T-cell (primary cell): ENCODE measurements around the gene CYP2W1. TPM values are rescaled to one million over a fixed set of nuclear protein-coding genes. Genes with fewer than 3 reads are reported as not detected.

ENCODE experiments used
- ATAC-seq, 4 experiments: fragments of 200-7000 bp in 3 of 4; fragments of 150-1000 bp in 1 of 4; cut with Tn5 transposase; replicated peaks in 1 of 4; 1 replicate in 3 of 4; 2 replicates in 1 of 4; pipeline ENCODE4 v1.10.0; 2021; ENCODE audit warnings: moderate library complexity in 3 of 4, mild to moderate bottlenecking in 2 of 4, moderate number of reproducible peaks in 1 of 4
- CTCF ChIA-PET, 2 donors: fragments of 300-600 bp; sonication (Branson Sonifier 250); formaldehyde crosslinking; loops; one replicate each; lab custom pipeline; 2022; ENCODE audit warnings: antibody characterized with exemption in 2 of 2; lab: Charles Lee
- POLR2A ChIA-PET, 2 donors: fragments of 300-600 bp; sonication (Branson Sonifier 250); formaldehyde crosslinking; loops; one replicate each; lab custom pipeline; 2022; ENCODE audit warnings: antibody characterized with exemption in 2 of 2; lab: Charles Lee
- DNase-seq, 35 experiments: peaks; one replicate each; pipeline versions ENCODE4 v3.0.0 to v3.0.0-alpha.2; 2013 to 2023
- H3K27ac ChIP-seq: one replicate; pipeline ENCODE4 v1.5.1; 2013; ENCODE audit warnings: low read length
- H3K27me3 ChIP-seq, 2 experiments: replicated peaks in 1 of 2; 1 replicate in 1 of 2; 2 replicates in 1 of 2; pipeline versions ENCODE4 v1.6.1 to v1.7.0; 2013; ENCODE audit warnings: low read length in 1 of 2, mixed read lengths in 1 of 2; ENCODE audit not compliant: control insufficient read depth in 2 of 2, insufficient read depth in 2 of 2; ENCODE audit errors: extremely low read depth in 1 of 2
- H3K36me3 ChIP-seq, 2 donors: 1 replicate in 1 of 2; 2 replicates in 1 of 2; pipeline versions ENCODE4 v1.6.1 to v1.7.0; 2013; ENCODE audit warnings: low read length in 1 of 2; ENCODE audit not compliant: control insufficient read depth in 2 of 2, insufficient read depth in 1 of 2; ENCODE audit errors: extremely low read depth in 1 of 2
- H3K4me1 ChIP-seq, 2 experiments: 1 replicate in 1 of 2; 2 replicates in 1 of 2; pipeline versions ENCODE4 v1.6.1 to v1.7.0; 2013; ENCODE audit warnings: low read length in 2 of 2, mixed read lengths in 1 of 2; ENCODE audit not compliant: insufficient read depth in 2 of 2, control insufficient read depth in 1 of 2; ENCODE audit errors: extremely low read depth in 1 of 2
- H3K4me3 ChIP-seq, 2 donors: 1 replicate in 1 of 2; 2 replicates in 1 of 2; pipeline versions ENCODE4 v1.5.1 to v1.7.0; 2013; ENCODE audit warnings: mild to moderate bottlenecking in 2 of 2, low read length in 1 of 2, moderate library complexity in 1 of 2; ENCODE audit not compliant: control insufficient read depth in 1 of 2; ENCODE audit errors: extremely low read depth in 1 of 2
- H3K9me3 ChIP-seq: 2 replicates; pipeline ENCODE4 v1.7.0; 2013
- H3K27ac Mint-ChIP-seq, 2 donors: one replicate each; pipeline ENCODE4 v1.8.0; 2020 to 2021; ENCODE audit warnings: mild to moderate bottlenecking in 2 of 2, mixed read lengths in 2 of 2
- H3K27me3 Mint-ChIP-seq, 2 donors: one replicate each; pipeline ENCODE4 v1.8.0; 2021 to 2022; ENCODE audit warnings: mixed read lengths in 2 of 2
- H3K36me3 Mint-ChIP-seq: one replicate; pipeline ENCODE4 v1.8.0; 2021; ENCODE audit warnings: mixed read lengths
- H3K4me1 Mint-ChIP-seq, 3 donors: one replicate each; pipeline ENCODE4 v1.8.0; 2020 to 2022; ENCODE audit warnings: mixed read lengths in 3 of 3, mild to moderate bottlenecking in 1 of 3
- H3K4me3 Mint-ChIP-seq, 3 donors: one replicate each; pipeline ENCODE4 v1.8.0; 2020 to 2022; ENCODE audit warnings: mild to moderate bottlenecking in 3 of 3, mixed read lengths in 3 of 3, moderate library complexity in 3 of 3
- H3K9me3 Mint-ChIP-seq, 3 donors: one replicate each; pipeline ENCODE4 v1.8.0; 2020 to 2022; ENCODE audit warnings: mixed read lengths in 3 of 3
- WGBS: methylation state at CpG from one replicate; pipeline ENCODE4 v1.1.5; 2013; ENCODE audit warnings: missing lambda C conversion rate; ENCODE audit not compliant: insufficient coverage; 5-methylcytosine and 5-hydroxymethylcytosine counted together
- total RNA-seq, 35 experiments: library from RNA in 6 of 35; stranded (reverse) in 6 of 35; fragments of 120-200 nt in 1 of 35; gene quantifications; one replicate each; pipeline versions ENCODE4 v1.2.1 to v1.2.4 and lab custom pipeline; 2013 to 2026

Gene CYP2W1
- total RNA-seq, 5 donors from 2014 or later (not counting 1 experiment from before 2014, with no cell fraction given): 0.19 TPM; not detected in 4

DNA sequence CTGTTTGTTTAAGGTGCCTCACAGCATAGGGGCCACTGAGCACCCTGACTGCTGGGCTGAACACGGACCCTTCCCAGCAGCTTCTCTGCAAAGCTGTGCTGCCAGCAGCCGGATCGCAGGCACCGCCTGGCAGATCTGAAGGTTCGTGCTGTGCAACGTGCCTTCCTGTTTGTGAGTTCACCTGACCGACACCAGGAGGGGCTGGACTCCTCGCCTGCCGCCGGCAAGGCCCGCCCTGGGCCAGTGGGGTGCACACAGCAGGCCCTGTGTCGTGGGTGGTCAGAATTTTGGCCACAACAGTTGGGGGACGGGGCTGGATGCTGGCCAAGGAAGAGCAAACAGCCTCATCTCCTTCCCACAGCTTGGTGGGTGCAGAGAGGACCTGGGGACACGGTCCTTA is 12.6 kb downstream of the CYP2W1 start:
- Histone ChIP-seq H3K9me3 (no peaks in the 10 kb centered on the region), H3K4me3 (no peak overlapping the region), H3K27ac (no peak overlapping the region), H3K4me1 (peaks cover 0 to 10% of the 10 kb centered on the region in 2 experiments), H3K27me3 (peaks cover 0 to 6% of the 10 kb centered on the region in 2 experiments), H3K36me3 (peaks cover 0 to 7% of the 10 kb centered on the region in 2 donors)
- Mint-ChIP-seq H3K4me1 (peaks cover 4 to 5% (median 4%) of the 10 kb centered on the region in 3 donors), H3K4me3 (no peak overlapping the region), H3K27me3 (no peaks in the 10 kb centered on the region), H3K36me3 (peaks cover 5% of the 10 kb centered on the region), H3K9me3 (no peaks in the 10 kb centered on the region), H3K27ac (no peak overlapping the region)
- ChIA-PET POLR2A (no interaction called here), CTCF (interaction anchor here (0.6 to 4.1 kb wide), 2 partner anchors 69 to 91 kb away, joined by 3 to 59 read pairs; no protein-coding TSS in a partner anchor)
- 94% methylated on average over 10 of the region's 14 CpGs for WGBS
- no peak for ATAC-seq
- no peak for DNase-seq

DNA sequence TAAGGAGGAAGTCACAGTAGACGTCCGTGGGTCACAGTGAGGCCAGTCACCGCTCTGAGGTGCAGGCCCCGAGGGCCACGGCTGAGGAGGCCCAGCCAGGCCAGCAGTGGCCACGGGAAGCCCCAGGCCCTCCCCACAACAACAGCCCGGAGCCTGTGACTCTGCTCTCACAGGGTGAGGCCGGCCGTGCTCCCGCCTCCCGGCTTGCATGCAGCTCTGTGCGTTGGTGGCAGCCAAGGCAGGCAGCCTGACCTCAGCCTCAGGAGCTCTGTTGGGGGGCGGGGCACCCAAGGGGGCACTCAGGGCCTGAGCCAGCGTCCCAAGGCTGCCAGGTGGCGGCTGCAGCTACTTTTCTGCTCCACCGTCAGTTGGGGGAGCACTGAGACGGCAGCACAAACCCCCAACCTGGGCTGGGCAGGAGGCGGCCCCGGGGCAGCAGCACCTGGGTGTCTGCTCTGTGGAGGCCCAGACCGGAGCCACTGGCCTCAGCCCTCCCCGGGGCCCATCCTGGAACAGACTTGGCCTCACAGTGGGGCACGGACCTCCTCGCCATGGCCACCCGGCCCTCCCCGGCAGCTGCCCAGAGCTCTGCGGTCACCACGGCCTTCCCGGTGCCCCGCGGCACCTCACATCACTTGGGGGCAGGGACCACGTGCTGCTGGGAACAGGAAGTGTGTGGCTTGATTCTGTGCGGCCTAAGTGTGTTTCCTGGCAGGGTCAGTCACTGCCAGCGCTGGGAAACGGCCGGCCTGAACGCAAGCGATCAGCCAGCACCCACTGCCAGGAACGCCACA is 13.3 kb downstream of the CYP2W1 start:
- no peaks in the 10 kb centered on the region for H3K9me3 Mint-ChIP-seq
- no peaks in the 10 kb centered on the region for H3K27me3 Mint-ChIP-seq
- no peak overlapping the region for H3K27ac ChIP-seq

DNA sequence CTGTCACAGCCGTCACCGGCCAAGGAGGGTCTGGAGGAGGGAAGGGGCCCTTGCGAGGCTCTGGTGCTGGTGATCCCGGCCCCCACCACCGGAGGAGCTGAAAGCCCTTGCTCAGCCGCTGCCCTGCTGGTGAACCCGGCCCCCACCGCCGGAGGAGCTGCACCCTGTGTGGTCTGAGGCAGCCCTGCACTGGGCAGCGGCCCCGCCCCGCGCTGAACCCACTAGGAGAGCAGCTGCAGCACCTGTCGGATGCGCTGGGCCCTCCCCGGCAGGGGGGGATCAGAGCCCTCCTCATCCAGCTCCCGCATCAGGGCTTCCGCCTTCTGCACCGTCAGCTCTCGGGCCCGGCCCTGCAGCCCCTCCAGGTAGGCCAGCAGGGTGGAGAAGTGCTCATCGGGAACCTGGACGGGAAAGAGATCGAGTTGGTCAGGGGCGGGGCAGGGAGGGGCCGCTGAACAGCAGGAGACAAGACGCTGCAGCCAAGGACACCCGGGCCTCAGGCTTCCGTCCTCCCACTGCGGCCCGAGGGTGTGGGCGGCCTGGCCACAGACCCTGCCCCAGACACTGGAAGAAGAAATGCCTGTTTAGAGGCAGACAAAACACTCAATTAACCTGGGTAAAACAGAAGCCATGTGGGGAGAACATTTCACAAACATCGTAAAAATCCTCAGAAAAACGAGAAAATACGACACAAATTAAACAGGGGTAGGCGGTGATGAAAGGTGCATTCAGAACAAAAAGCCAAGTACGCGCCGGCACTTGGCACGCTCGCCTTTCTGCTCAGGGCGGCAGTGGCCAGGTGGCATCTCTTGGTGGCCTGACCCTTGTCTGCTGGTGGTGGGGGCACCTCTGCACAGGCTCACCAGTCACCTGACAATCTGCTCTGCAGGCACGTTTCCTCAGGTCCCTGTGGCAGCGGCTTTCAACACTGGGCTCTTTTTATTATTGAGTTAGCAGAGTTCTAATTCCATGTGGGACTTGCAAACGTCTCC is 14.7 kb downstream of the CYP2W1 start:
- Histone ChIP-seq H3K4me3 (no peak overlapping the region), H3K27ac (no peak overlapping the region), H3K9me3 (no peaks in the 10 kb centered on the region), H3K27me3 (no peaks in the 10 kb centered on the region), H3K4me1 (peaks cover 0 to 10% of the 10 kb centered on the region in 2 experiments), H3K36me3 (peaks cover 0 to 7% of the 10 kb centered on the region in 2 donors)
- peaks cover 5% of the 10 kb centered on the region for H3K36me3 Mint-ChIP-seq
- H3K4me1 Mint-ChIP-seq: peaks cover 4 to 5% (median 4%) of the 10 kb centered on the region in 3 donors
- H3K27me3 Mint-ChIP-seq: no peaks in the 10 kb centered on the region
- CTCF ChIA-PET: interaction anchor here in 1 of 2 donors (0.6 to 0.8 kb wide), 2 partner anchors 58 to 141 kb away, joined by 3 to 4 read pairs; no protein-coding TSS in a partner anchor
- no peak for DNase-seq
- no peaks in the 10 kb centered on the region for H3K9me3 Mint-ChIP-seq
- H3K4me3 Mint-ChIP-seq: no peak overlapping the region
- H3K27ac Mint-ChIP-seq: no peak overlapping the region
- no peak for ATAC-seq
- POLR2A ChIA-PET: interaction anchor here in 1 of 2 donors (0.6 kb wide), 1 partner anchor 50 kb away, joined by 6 read pairs; no protein-coding TSS in a partner anchor
- 95% methylated on average over 40 of the region's 45 CpGs for WGBS

More for the DNA sequence above, 13.3 kb downstream of the CYP2W1 start:
- 78% methylated on average over 35 of the region's 38 CpGs for WGBS
- ATAC-seq (no peak), DNase-seq (no peak)
- ChIA-PET CTCF (no interaction called here), POLR2A (no interaction called here)
- Histone ChIP-seq H3K4me1 (peaks cover 0 to 10% of the 10 kb centered on the region in 2 experiments), H3K27me3 (peaks cover 0 to 6% of the 10 kb centered on the region in 2 experiments), H3K4me3 (no peak overlapping the region), H3K36me3 (peaks cover 0 to 7% of the 10 kb centered on the region in 2 donors), H3K9me3 (no peaks in the 10 kb centered on the region)
- Mint-ChIP-seq H3K4me3 (no peak overlapping the region), H3K4me1 (peaks cover 4 to 5% (median 4%) of the 10 kb centered on the region in 3 donors), H3K27ac (no peak overlapping the region), H3K36me3 (peaks cover 5% of the 10 kb centered on the region)

DNA sequence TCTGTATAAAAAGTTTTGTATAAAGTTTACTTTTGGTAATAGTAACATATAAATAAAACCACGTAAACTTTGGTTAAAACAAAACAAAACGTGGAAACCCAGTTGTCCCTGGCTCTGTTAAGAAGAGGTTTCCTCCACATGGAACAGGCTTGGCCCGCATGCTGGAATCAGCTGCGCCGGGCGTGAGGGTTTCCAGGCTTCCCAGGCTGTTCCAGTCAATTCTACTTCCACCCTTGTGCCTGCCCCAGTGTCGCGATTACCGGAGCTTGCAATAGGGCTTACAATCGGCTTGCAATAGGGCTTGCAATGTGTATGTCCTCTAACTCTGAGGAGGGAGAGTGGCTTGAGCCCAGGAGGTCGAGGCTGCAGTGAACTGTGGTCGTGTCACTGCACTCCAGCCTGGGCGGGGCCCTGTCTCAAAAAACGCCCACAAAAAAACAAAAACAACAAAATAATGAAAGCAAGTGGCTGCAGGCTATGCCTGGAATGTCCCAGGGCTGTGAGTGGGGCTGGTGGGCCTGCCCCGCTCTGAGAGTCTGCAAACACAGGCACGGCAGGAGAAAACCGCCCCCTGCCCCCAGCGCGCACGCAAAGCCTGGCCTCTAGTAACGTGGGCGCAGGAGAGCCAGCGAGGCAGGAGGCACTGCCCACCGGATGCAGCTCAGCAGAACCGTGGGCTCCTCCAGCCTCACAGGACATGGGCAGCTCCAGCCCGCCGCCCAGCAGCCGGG is 16.3 kb downstream of the CYP2W1 start:
- no peak for ATAC-seq
- 93% methylated on average over 18 of the region's 28 CpGs for WGBS
- Mint-ChIP-seq H3K9me3 (no peaks in the 10 kb centered on the region), H3K36me3 (peaks cover 5% of the 10 kb centered on the region), H3K4me3 (no peak overlapping the region), H3K27ac (no peak overlapping the region), H3K4me1 (no peaks in the 10 kb centered on the region), H3K27me3 (no peaks in the 10 kb centered on the region)
- ChIA-PET POLR2A (no interaction called here), CTCF (no interaction called here)
- H3K4me1 ChIP-seq: no peaks in the 10 kb centered on the region
- no peak for DNase-seq
- H3K27me3 ChIP-seq: no peaks in the 10 kb centered on the region
- H3K4me3 ChIP-seq: no peak overlapping the region
- H3K36me3 ChIP-seq: peaks cover 0 to 7% of the 10 kb centered on the region in 2 donors
- no peak overlapping the region for H3K27ac ChIP-seq
- H3K9me3 ChIP-seq: no peaks in the 10 kb centered on the region

DNA sequence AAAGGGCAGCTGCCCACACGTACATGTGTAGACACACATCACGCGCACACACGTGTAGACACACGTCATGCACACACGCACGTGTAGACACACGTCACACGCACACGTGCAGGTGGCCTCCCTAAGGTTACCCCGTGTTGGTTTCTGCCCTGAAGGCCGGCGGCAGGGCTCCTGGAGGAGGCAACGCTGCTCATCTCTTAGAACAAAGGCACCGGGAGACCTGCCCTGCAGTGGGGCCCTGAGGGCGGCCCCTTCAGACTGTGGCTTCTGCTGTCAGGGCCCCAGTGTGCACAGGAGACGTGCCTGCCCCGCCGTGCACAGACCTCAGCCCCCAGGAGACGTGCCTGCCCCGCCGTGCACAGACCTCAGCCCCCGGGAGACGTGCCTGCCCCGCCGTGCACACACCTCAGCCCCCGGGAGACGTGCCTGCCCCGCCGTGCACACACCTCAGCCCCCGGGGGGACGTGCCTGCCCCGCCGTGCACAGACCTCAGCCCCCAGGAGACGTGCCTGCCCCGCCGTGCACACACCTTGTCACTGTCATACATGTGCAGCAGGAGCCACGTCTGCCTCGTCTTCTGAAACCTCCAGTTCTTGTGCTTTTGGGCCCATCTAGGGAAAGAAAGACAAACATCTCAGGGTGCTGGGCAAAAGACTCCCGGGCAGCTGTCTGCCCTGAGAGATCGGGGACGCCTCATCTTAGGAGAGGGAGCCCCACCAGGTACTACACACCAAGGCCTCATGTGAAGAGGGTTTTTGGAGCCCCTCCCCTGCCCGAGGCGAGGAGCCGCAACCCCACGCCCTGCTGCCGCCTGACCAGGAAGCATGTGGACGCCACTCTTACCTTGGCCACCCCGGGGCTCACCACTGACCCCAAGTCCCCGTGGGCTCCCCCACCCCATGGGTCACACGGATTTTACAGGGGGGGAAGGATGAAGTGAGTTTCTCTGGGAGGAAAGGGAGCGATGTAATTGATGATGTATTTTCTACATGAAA is 17.3 kb downstream of the CYP2W1 start:
- Histone ChIP-seq H3K4me3 (no peak overlapping the region), H3K36me3 (peaks cover 0 to 7% of the 10 kb centered on the region in 2 donors), H3K9me3 (no peaks in the 10 kb centered on the region), H3K27ac (no peak overlapping the region), H3K4me1 (no peaks in the 10 kb centered on the region), H3K27me3 (no peaks in the 10 kb centered on the region)
- Mint-ChIP-seq H3K27ac (no peak overlapping the region), H3K4me1 (no peaks in the 10 kb centered on the region), H3K27me3 (no peaks in the 10 kb centered on the region), H3K4me3 (no peak overlapping the region), H3K9me3 (no peaks in the 10 kb centered on the region), H3K36me3 (peaks cover 5% of the 10 kb centered on the region)
- ATAC-seq (no peak), DNase-seq (no peak)
- POLR2A ChIA-PET: no interaction called here
- WGBS: 84% methylated on average over 34 of the region's 52 CpGs
- CTCF ChIA-PET: no interaction called here
